GM08714 (cell line): Measurements from ENCODE around the gene NHLH1.
A peak's percentile ranks its signal among the peaks of the same experiment; 100 is the strongest.
"Not testable (repeated sequence)": the region's sequence is repeated elsewhere in the genome, so short reads cannot be mapped to it uniquely, and the experiment has no call there.

Experiments
- H3K4me3 ChIP-seq: fragments of 200-500 bp; sonication (Bioruptor generic); 2 replicates; pipeline ENCODE4 v1.5.1; 2014; ENCODE audit warnings: mild to moderate bottlenecking, low read length, inconsistent platforms
- ZNF274 ChIP-seq: IDR thresholded peaks from 2 replicates; pipeline ENCODE4 v1.6.1; 2012; ENCODE audit warnings: mild to moderate bottlenecking, low read depth, low read length

Gene NHLH1

GRCh38 chr1:160377585-160378206 lies 10.8 kb downstream of the NHLH1 start:
- no peak for TF ChIP-seq ZNF274
- H3K4me3 ChIP-seq, result no peak overlapping the region

GRCh38 chr1:160384812-160385211 lies 17.9 kb downstream of the NHLH1 start:
- H3K4me3 ChIP-seq, result not testable (repeated sequence)

- not testable (repeated sequence) for H3K4me3 ChIP-seq
These were observed 21.5 kb downstream of the NHLH1 start for GRCh38 chr1:160388406-160388805.

- no peak overlapping the region for H3K4me3 ChIP-seq
- no peak for TF ChIP-seq ZNF274
These were observed 27.8 kb downstream of the NHLH1 start for GRCh38 chr1:160394673-160395072.

- no peak overlapping the region for H3K4me3 ChIP-seq
- no peak for TF ChIP-seq ZNF274
These were observed 30.8 kb downstream of the NHLH1 start for GRCh38 chr1:160397651-160398050.

- TF ChIP-seq ZNF274, result no peak
- H3K4me3 ChIP-seq, result no peak overlapping the region
These were observed 32.0 kb downstream of the NHLH1 start for GRCh38 chr1:160398823-160399222.

GRCh38 chr1:160399544-160400222 lies 32.8 kb downstream of the NHLH1 start:
- TF ChIP-seq ZNF274, result no peak
- H3K4me3 ChIP-seq, result peak overlapping the region; percentile 43; the same call in 1 of the 2 replicates

- TF ChIP-seq ZNF274, result no peak
- H3K4me3 ChIP-seq, result peak within 1 kb of the TSS; percentile 65
These were observed 33.4 kb downstream of the NHLH1 start, which contains the start of gene VANGL2 for GRCh38 chr1:160400223-160400645. Gene VANGL2 (plus strand): TSS chr1:160400564. CDS start chr1:160415838, 15,274 bp downstream.

GRCh38 chr1:160400646-160401486 lies 34.0 kb downstream of the NHLH1 start:
- peak overlapping the region; percentile 65 for H3K4me3 ChIP-seq
- no peak for TF ChIP-seq ZNF274

GRCh38 chr1:160401487-160401805 lies 34.6 kb downstream of the NHLH1 start:
- peak overlapping the region; percentile 65; the same call in 1 of the 2 replicates for H3K4me3 ChIP-seq
- TF ChIP-seq ZNF274, result no peak

- H3K4me3 ChIP-seq, result no peak overlapping the region
- TF ChIP-seq ZNF274, result no peak
These were observed 35.3 kb downstream of the NHLH1 start for GRCh38 chr1:160402001-160402795.

GRCh38 chr1:160403244-160403643 lies 36.4 kb downstream of the NHLH1 start:
- no peak for TF ChIP-seq ZNF274

GRCh38 chr1:160404094-160404493 lies 37.2 kb downstream of the NHLH1 start:
- no peak overlapping the region for H3K4me3 ChIP-seq
- no peak for TF ChIP-seq ZNF274

More at GRCh38 chr1:160403244-160403643, 36.4 kb downstream of the NHLH1 start:
- H3K4me3 ChIP-seq, result no peak overlapping the region

GRCh38 chr1:160405331-160405877 lies 38.5 kb downstream of the NHLH1 start:
- no peak for TF ChIP-seq ZNF274
- no peak overlapping the region for H3K4me3 ChIP-seq
